ENCODE results near the gene PEAR1.

DNA sequence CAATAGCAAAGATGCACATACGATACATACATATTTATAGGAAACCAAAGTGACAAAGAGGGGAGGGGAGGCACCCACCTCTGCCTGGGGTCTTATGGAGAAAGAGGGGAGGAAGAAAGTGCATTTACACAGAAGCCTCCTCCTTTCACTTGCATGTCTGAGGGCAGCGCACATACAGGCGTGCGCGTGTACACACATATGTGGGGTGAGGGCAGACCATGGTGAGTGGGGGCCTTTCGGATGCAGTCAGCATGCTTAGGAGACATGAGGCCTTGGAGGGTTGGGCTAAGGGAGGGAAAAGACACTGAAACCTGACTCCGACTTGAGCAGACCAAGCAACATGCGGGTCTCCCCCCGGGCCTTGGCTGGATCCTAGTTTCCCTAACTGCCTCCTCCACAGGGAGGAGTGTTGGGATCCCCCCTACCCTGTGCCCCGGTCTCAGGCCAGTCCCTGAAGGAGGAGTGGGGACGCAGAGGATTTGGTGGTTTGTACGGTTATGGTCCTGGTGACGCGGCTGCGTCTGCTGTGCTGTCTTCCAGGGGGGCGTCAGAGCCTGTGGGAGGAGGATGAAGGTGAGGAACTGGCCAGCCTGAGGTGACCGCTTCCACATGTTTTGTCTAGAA, 42.1 kb downstream of the PEAR1 start:
- no peak for TF ChIP-seq EZH2 (IDR thresholded peaks at IDR 0.05; ENCODE audit: low read length, missing control alignments)
- TF ChIP-seq, protein P1, sequence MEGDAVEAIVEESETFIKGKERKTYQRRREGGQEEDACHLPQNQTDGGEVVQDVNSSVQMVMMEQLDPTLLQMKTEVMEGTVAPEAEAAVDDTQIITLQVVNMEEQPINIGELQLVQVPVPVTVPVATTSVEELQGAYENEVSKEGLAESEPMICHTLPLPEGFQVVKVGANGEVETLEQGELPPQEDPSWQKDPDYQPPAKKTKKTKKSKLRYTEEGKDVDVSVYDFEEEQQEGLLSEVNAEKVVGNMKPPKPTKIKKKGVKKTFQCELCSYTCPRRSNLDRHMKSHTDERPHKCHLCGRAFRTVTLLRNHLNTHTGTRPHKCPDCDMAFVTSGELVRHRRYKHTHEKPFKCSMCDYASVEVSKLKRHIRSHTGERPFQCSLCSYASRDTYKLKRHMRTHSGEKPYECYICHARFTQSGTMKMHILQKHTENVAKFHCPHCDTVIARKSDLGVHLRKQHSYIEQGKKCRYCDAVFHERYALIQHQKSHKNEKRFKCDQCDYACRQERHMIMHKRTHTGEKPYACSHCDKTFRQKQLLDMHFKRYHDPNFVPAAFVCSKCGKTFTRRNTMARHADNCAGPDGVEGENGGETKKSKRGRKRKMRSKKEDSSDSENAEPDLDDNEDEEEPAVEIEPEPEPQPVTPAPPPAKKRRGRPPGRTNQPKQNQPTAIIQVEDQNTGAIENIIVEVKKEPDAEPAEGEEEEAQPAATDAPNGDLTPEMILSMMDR (conservative IDR thresholded peaks at IDR 0.05 in 1 of 2, IDR thresholded peaks at IDR 0.05 in 1 of 2; ENCODE audit: low read depth in 1 of 2, low read length in 2 of 2) = no peak

Data from fibroblast of lung (primary cell).